SIG-M5 treated with dmso at 0.1 percent for 504 hours (cell line): ENCODE results near the gene PAWR.
"Not testable (repeated sequence)": the region's sequence is repeated elsewhere in the genome, so short reads cannot be mapped to it uniquely, and the experiment has no call there.

Source experiments
- DNase-seq: peaks from one replicate; lab custom pipeline; 2025; ENCODE audit not compliant: unreplicated experiment; lab: John Stamatoyannopoulos, UW

Gene PAWR

DNA sequence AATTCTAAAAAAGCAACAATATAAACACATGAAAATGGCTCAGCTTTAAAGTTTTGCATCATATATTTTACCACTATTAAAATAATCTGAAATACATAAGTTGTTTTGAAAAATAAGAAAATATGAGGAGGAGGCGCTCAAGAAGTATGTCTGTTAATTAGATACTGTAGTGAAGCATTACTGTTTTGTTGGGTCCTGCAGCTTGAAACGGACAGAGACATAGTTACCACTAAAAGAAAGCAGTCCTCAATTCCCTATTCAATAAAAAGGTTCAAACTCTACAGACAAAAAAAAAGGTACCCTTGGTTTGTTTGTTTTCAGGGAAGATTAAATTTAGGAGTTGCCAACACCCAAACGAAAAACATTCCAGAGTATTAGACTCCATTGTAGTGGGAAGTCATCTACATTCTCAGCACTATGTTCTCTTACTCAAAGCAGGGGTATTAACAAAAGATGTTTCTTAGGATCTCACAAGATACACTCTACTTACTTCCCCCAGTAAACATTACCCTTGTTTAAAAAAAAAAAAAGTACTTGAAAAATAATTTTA is 3.0 kb downstream of the PAWR start:
- DNase-seq, result no peak

DNA sequence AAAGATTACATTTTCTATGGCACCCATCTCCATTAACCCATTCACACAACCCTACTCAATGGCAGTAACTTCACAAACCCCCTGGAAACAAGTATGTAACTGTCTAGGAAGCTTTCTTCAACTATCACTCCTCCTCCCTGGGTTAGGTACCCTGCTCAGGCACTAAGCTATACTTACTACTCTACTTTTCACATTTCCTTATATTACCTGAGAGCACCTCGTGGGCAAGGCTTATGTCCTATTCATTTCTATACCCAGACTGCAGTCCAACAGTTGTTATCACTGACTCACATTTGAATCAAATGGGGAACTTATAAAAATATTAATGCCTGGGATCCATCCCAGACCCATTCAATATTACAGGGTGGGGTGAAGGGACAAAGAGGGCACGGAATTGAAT is 4.6 kb downstream of the PAWR start:
- no peak for DNase-seq

DNA sequence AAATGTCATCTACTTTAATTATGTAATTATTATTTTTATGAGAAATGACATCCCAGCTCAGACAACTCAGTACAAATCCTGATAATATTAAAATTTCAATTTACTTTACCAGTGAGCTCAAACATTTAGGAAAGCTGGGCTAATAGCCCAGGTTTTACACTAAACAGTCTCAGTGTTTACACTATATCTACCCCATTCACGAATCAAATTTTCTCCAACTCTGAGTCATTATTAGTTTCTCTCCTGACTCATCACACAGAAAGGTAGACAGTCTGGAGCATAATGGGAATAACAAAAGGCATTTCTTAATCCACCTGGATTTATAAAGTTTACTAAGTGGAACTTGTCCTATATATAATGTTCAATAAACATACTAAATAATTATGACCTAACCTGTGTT is 5.7 kb downstream of the PAWR start:
- DNase-seq, result no peak

DNA sequence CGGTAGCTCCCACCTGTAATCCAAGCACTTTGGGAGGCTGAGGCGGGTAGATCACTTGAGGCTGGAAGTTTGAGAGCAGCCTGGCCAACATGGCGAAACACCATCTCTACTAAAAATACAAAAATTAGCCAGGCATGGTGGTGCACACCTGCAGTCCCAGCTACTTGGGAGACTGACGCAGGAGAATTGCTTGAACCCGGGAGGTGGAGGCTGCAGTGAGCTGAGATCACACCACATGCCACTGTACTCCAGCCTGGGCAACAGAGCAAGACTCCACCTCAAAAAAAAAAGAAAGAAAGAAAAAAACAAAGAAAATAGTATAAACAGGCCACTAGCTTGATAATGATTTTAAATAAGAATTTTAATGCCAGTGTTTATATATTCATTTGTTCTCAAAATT is 6.4 kb downstream of the PAWR start:
- not testable (repeated sequence) for DNase-seq

GRCh38 chr12:79682593-79682992 is 8.2 kb downstream of the PAWR start:
- no peak for DNase-seq

DNA sequence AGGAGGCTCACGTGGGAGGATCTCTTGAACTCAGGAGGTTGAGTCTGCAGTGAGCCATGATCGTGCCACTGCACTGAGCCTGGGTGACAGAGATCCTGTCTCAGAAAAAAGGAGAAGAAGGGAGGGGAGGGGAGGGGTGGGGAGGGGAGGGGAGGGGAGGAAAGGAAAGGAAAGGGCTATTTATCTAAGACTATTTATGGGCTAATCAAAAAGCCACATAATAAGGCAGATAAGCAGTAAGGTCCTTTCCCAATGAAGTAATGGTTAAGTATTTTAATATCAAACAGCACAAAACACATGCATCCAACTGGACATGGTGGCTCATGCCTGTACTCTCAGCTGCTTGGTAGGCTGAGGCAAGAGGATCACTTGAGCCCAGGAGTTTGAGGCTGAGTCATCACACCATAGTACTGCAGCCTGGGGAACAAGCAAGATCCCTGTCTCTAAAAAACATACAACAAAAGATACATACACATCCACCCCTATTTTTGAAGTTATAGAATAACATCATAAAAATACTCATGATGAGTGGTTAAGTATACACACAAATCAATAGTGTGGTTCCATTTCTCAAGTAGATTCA is 9.7 kb downstream of the PAWR start:
- no peak for DNase-seq

- DNase-seq, result no peak
Observed at GRCh38 chr12:79680051-79680450, 10.7 kb downstream of the PAWR start.

DNA sequence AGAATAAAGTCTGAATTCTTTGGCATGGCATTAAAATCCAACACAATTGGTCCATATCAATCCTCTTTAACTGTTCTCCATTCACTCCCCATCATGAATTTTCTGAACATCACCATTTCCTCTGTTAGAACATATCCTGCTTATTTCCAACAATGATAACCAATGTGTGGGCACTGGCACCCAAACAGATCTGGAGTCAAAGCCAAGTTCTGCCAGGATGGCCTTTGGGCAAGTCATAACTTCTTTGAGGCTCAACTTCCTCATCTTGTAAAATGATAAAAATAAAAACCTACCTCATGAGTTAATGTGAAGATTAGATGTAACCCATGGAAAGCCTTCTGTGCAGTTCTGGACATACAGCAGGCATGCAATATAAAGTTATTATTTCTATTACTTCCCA is 12.5 kb downstream of the PAWR start:
- DNase-seq, result no peak

- DNase-seq, result no peak
Observed at GRCh38 chr12:79677672-79678071, 13.1 kb downstream of the PAWR start.

- no peak for DNase-seq
Observed at GRCh38 chr12:79676579-79676978, 14.2 kb downstream of the PAWR start.

GRCh38 chr12:79674629-79675028 is 16.1 kb downstream of the PAWR start:
- no peak for DNase-seq

DNA sequence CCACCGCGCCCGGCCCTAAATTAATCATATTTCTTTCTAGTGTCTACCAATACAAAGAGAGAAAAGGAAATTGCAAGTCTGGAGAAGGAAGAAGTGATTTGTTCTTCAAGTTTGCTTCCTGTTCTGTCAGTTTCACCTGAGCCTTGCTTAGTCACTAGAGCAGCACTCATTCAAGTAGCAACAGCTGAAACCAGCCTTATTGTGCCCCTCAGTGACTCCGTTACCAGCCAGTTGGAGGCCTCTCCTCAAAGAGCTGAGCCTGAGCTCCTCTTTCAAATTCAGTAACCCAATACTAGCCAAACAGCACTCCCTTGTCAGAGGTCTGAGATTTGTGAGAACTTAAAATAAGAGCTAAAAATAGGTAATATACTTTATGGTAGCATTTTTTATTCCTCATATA is 17.4 kb downstream of the PAWR start:
- no peak for DNase-seq

GRCh38 chr12:79668113-79668512 is 22.7 kb downstream of the PAWR start:
- no peak for DNase-seq

- no peak for DNase-seq
Observed at GRCh38 chr12:79665212-79665887, 25.4 kb downstream of the PAWR start.

DNA sequence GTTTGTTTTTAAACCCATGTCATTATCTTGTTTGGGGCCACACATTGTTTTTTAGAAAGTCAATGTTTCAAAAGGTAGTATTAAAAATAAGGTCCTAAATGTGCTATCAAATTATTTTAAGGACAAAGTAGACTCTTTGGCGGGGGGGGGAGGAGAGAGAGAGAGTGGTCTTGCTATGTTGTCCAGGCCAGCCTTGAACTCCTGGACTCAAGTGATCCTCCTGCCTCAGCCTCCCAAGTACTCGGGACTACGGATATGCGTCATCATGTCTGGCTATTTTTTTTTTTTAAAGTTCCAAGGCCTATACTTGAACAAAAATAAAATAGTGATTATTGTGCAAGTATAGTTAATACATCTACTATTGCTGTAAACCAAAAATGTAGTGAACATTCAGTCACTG is 26.2 kb downstream of the PAWR start:
- no peak for DNase-seq

DNA sequence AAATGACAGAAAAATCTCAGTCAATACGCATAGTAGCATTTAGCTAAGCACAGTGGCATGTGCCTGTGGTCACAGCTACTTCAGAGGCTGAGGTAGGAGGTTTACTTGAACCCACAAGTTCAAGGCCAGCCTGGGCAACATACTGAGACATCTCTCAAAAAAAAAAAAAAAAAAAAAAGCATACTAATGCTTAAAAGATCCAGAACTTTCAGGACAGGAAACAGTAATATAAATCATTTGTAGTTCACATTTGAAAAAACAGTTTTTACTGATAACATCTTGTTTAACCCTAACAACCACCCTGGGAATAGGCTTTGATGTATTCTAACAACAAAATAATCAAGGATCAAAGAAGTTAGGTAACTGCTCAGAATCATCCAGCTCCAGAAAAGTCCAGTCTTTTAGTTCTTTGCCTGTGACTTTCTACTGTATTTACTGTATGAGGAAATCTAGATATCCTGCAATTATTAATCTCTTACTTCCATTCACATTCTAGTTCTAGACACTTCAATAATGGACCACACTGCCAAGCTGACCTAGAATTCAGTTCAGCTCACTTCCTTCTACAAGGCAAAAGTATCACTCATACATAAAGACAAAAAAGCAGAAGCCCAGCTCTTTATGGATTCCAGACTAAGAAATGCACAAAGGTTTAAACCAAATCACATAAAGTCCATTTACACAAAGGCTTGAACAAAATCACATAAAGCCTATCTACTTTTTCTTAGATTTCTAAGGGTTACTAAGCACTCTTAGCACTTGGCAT is 28.5 kb downstream of the PAWR start:
- no peak for DNase-seq

DNA sequence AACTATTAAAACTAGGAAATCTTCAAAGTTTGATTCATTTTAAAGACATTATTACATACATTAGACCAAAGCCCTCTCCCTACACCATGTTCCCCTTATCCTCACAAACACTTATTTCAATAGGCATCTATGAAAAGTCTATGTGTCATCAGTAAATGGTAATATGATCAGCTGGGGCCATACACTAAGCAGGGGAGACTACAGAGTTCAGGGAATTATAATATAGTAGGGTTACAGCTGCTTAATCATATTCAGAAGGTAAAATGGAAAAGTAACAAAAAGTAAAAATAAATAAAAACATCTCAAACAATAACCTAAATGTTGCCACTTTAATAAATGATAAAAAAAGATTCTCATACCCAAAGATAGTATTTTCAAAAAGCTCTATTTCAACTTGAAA is 29.1 kb downstream of the PAWR start:
- no peak for DNase-seq

DNA sequence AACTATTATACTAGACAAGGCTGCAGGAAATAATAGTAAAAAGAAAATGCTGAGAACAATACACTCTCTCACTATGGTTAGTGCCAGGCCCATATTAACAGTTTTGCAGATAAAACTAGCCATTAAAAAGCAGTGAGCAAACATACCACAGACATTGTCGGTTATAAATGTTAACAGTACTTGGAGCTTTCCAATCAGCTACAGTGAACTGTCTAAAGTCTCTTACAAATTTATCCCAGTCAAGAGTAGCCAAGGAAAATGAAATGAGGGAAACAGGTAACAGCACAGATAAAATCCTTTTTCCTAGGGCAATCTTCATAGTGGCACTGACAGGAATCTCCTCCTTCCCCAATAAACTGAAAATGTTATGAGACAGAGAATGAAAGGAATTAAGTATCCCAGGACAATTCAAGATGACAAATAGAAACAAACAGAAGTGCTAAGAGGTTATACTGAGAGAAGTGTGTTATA is 30.8 kb downstream of the PAWR start:
- DNase-seq, result no peak

DNA sequence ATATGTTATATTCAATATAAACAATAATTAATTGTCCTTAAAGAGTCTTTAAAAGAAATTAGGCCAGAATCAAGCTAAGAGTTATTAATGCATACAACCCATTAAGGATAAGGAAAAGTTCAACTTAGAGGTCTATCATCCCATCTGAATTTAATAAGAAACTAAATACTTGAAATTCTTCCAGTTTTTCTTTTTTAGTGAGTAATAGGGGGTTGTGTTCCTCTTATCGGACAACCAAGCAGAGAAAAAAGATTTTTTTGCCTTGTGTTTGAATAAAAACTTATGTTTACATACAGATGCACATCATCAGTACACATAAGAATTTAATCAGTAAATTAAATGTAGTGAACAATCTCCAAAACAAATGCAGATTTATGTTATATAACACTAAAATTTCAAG is 32.5 kb downstream of the PAWR start:
- no peak for DNase-seq

DNA sequence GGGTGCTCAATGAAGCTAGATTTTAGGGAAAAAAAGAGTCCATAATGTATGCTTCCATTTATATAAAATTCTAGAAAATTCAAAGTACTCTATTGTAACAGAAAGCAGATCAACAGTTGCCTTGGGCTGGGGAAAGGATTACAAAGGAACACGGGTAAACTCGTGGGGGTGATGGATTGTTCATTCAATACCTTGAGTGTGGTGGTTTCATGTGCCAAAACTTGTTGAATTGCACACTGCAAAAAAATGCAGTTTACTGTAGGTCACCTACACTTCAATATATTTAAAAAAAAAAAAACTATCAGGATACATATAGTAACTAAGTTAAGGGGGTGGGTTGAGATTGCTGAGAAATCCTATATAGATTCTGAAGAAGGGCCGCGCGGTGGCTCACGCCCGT is 33.6 kb downstream of the PAWR start:
- no peak for DNase-seq

GRCh38 chr12:79655036-79655435 is 35.7 kb downstream of the PAWR start:
- no peak for DNase-seq

DNA sequence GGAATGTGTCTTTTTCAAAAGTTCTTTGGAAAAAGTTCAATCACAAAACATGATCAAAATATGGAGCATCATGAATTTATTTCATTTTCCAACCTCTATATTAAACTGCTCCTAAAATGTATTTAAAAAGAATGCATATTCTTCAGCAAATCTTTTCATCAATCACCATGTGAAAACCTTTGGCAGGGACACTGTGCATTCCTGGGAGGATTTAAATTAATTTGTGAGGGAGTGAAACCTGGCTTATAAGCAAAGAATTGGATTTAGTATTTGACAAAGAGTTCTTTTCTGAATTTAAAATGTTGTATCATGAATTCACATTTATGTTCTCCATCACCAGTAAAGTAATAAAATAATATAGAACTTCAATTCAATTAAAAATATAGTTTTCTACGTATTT is 38.2 kb downstream of the PAWR start:
- DNase-seq, result no peak
